BLaER1 (cell line): Measurements from ENCODE around the gene RPL28.

Experiments
- H3K27ac ChIP-seq: shearing (Covaris generic); formaldehyde crosslinking; 2 replicates; pipeline ENCODE4 v1.8.1; 2022
- H3K27me3 ChIP-seq: shearing (Covaris generic); formaldehyde crosslinking; 2 replicates; pipeline ENCODE4 v1.8.1; 2022
- H3K36me3 ChIP-seq: shearing (Covaris generic); formaldehyde crosslinking; 2 replicates; pipeline ENCODE4 v1.8.1; 2022
- H3K4me1 ChIP-seq: shearing (Covaris generic); formaldehyde crosslinking; 2 replicates; pipeline ENCODE4 v1.8.1; 2022
- H3K4me2 ChIP-seq: shearing (Covaris generic); formaldehyde crosslinking; 2 replicates; pipeline ENCODE4 v1.8.1; 2022
- H3K4me3 ChIP-seq: shearing (Covaris generic); formaldehyde crosslinking; 2 replicates; pipeline ENCODE4 v1.8.1; 2022
- H3K9ac ChIP-seq: shearing (Covaris generic); formaldehyde crosslinking; 2 replicates; pipeline ENCODE4 v1.8.1; 2022
- H3K9me3 ChIP-seq: shearing (Covaris generic); formaldehyde crosslinking; 2 replicates; pipeline ENCODE4 v1.8.1; 2022
- H4K20me1 ChIP-seq: shearing (Covaris generic); formaldehyde crosslinking; 2 replicates; pipeline ENCODE4 v1.8.1; 2022
- Cebpa-rat ChIP-seq: shearing (Covaris generic); IDR thresholded peaks from 2 replicates; pipeline ENCODE4 v1.8.1; 2022

The RPL28 gene

DNA sequence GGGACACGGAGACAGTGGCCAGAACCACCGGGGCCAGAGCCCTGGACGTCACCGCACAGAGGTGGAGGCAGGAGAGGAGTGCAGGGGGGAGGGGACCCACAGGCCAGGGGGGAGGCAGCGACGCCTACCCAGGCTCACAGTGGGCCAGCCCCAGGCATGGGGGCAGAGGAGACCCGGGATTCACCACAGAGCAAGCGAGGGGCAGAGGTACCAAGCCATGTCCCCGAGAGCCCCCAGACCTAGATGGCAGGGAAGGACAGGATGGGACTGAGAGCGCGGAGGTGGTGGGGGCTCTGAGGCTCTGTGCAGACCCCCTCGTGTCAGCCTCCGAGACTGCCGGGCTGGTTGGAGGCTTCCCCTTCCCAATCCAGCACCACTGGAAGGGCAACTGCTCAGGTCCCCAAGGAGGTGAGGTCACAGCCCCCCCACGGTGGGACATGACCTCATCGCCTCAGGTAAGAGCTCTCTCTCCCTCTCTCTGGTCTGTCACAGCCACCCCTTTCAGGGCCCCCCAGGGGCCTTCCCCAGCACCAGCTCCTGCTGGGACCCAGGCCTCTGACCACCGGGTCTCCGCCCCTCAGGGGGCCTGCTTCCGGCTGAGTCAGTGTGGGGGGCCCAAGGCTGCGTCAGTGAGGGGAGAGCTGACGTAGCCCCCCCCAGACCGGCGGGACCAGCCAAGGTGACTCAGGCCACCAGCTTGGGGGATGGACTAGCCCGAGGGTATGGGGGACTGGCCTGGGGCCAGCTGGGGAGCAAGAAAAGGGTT, 13.2 kb upstream of the RPL28 start:
- Histone ChIP-seq H3K27me3 (peaks cover 84% of the 10 kb centered on the region), H3K4me1 (peaks cover 20% of the 10 kb centered on the region)
- no peak for TF ChIP-seq Cebpa-rat

DNA sequence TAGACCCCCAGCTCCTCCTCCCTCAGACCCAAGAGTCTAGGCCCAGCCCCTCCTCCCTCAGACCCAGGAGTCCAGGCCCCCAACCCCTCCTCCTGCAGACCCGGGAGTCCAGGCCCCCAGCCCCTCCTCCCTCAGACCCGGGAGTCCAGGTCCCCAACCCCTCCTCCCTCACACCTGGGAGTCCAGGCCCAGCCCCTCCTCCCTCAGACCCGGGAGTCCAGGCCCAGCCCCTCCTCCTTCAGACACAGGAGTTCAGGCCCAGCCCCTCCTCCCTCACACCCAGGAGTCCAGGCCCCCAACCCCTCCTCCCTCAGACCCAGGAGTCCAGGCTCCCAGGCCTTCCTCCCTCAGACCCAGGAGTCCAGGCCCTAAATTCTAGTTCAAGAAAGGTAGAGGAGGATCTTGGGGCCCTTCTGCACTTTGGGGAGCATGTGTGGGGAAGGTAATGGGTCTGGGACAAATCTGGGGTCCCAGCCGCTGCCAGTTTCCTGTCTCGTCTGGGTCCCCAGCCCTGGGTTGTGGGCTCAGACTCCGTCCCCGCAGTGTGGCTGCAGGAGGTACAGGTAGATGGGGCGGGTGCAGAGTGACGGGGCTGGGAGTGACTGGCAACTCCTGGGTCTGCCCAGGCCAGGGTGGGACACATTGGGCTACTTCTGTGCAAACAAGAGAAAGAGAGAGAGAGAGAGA, 12.3 kb upstream of the RPL28 start:
- no peak overlapping the region for H3K4me2 ChIP-seq
- H3K4me3 ChIP-seq = no peak overlapping the region
- H3K36me3 ChIP-seq = no peaks in the 10 kb centered on the region
- peaks cover 79% of the 10 kb centered on the region for H3K27me3 ChIP-seq
- H3K27ac ChIP-seq = no peak overlapping the region
- H3K4me1 ChIP-seq = peaks cover 20% of the 10 kb centered on the region
- H3K9me3 ChIP-seq = no peaks in the 10 kb centered on the region
- no peak overlapping the region for H3K9ac ChIP-seq
- no peak for TF ChIP-seq Cebpa-rat
- peaks cover 31% of the 10 kb centered on the region for H4K20me1 ChIP-seq

More for the DNA sequence above, 13.2 kb upstream of the RPL28 start:
- H3K27ac ChIP-seq = no peak overlapping the region
- H3K4me3 ChIP-seq = no peak overlapping the region
- H3K9ac ChIP-seq = no peak overlapping the region
- peak overlapping the region; percentile 39 for H3K4me2 ChIP-seq
- no peaks in the 10 kb centered on the region for H3K36me3 ChIP-seq
- H3K9me3 ChIP-seq = no peaks in the 10 kb centered on the region
- H4K20me1 ChIP-seq = peaks cover 34% of the 10 kb centered on the region

DNA sequence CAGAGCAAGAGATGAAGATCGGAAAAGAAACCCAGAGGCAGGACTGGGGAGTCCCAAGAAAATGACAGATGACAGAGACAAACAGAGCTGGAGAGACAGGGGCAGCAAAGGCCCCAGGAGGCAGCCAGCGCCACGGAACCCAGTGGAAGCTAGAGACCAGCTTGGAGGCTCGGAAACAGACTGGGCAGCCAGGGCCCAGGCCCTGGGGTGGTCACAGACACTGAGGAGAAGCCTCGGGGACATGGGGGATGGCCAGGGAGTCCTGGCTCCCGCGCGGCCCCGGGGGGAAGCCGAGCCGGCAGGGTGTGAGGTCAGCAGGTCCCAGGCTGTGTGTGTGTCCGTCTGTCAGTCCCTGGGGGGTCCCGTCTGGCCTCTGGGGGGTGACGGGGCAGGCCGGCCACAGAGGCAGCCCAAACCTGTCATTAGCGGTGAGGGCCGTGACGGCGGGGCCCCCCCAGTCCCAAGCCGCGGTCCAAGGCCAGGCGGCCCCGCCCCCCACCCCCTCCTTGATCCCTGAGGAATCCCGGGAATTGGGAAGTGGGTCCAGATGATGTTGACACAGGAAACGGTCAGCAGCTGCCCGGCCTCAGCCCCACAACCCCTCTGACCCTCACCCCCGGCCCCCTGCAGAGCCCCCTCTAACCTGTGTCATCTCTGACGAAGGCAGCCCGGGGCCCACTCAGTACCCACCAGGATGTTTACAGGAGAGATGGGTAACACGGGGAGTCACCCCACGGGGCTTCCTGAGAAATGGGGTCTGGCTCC, 11.6 kb upstream of the RPL28 start:
- no peak for TF ChIP-seq Cebpa-rat

GRCh38 chr19:55376241-55376933, 9.3 kb upstream of the RPL28 start, which contains the start of gene TMEM190:
TSS of gene TMEM190 (plus strand) at chr19:55376826. CDS start at chr19:55376854, 28 bp downstream.
- peaks cover 9% of the 10 kb centered on the region for H3K4me1 ChIP-seq
- H3K9me3 ChIP-seq = no peaks in the 10 kb centered on the region
- no peak within 1 kb of the TSS for H3K27ac ChIP-seq
- H3K36me3 ChIP-seq = no peaks in the 10 kb centered on the region
- no peak within 1 kb of the TSS for H3K4me3 ChIP-seq
- H3K4me2 ChIP-seq = no peak within 1 kb of the TSS
- no peak for TF ChIP-seq Cebpa-rat
- H3K9ac ChIP-seq = no peak within 1 kb of the TSS
- peaks cover 50% of the 10 kb centered on the region for H3K27me3 ChIP-seq
- peaks cover 9% of the 10 kb centered on the region; the same call in 1 of the 2 replicates for H4K20me1 ChIP-seq

More for the DNA sequence above, 11.6 kb upstream of the RPL28 start:
- Histone ChIP-seq H3K27me3 (peaks cover 72% of the 10 kb centered on the region), H3K4me3 (no peak overlapping the region), H4K20me1 (peaks cover 24% of the 10 kb centered on the region), H3K9ac (no peak overlapping the region), H3K27ac (no peak overlapping the region), H3K9me3 (no peaks in the 10 kb centered on the region), H3K4me1 (peaks cover 16% of the 10 kb centered on the region), H3K36me3 (no peaks in the 10 kb centered on the region), H3K4me2 (no peak overlapping the region)

DNA sequence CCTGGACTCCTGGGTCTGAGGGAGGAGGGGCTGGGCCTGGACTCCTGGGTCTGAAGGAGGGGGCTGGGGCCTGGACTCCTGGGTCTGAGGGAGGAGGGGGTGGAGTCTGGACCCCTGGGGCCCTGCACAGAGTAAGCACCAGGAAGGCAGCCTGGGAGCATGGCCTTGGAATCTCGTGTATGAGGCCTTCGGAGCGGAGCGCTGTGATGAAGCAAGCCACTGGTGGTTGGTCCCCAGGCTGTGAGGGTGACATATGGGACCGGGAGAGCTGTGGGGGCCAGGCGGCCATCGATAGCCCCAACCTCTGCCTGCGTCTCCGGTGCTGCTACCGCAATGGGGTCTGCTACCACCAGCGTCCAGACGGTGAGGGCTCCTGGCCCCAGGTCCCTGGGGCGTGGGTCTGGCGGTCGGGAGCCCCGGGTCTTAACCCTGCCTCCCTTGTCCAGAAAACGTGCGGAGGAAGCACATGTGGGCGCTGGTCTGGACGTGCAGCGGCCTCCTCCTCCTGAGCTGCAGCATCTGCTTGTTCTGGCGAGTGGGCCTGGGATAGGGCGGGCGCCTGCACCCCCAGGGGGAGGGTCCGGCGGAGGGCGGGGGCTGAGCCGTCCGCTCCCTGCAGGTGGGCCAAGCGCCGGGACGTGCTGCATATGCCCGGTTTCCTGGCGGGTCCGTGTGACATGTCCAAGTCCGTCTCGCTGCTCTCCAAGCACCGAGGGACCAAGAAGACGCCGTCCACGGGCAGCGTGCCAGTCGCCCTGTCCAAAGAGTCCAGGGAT, 8.2 kb upstream of the RPL28 start:
- Histone ChIP-seq H3K9me3 (no peaks in the 10 kb centered on the region), H3K4me1 (peaks cover 16% of the 10 kb centered on the region), H3K4me3 (no peak overlapping the region), H3K27me3 (peaks cover 39% of the 10 kb centered on the region), H3K27ac (no peak overlapping the region), H3K9ac (no peak overlapping the region), H3K36me3 (no peaks in the 10 kb centered on the region), H4K20me1 (peaks cover 4% of the 10 kb centered on the region; the same call in 1 of the 2 replicates), H3K4me2 (no peak overlapping the region)
- TF ChIP-seq Cebpa-rat = no peak

- H3K36me3 ChIP-seq = no peaks in the 10 kb centered on the region
- H3K27me3 ChIP-seq = peaks cover 25% of the 10 kb centered on the region
- peaks cover 22% of the 10 kb centered on the region for H3K4me1 ChIP-seq
- H3K9ac ChIP-seq = no peak overlapping the region
- no peak overlapping the region for H3K27ac ChIP-seq
- TF ChIP-seq Cebpa-rat = no peak
- H4K20me1 ChIP-seq = no peaks in the 10 kb centered on the region
- no peak overlapping the region for H3K4me3 ChIP-seq
- no peaks in the 10 kb centered on the region for H3K9me3 ChIP-seq
- H3K4me2 ChIP-seq = no peak overlapping the region
These were observed 6.6 kb upstream of the RPL28 start for GRCh38 chr19:55379174-55379573.

DNA sequence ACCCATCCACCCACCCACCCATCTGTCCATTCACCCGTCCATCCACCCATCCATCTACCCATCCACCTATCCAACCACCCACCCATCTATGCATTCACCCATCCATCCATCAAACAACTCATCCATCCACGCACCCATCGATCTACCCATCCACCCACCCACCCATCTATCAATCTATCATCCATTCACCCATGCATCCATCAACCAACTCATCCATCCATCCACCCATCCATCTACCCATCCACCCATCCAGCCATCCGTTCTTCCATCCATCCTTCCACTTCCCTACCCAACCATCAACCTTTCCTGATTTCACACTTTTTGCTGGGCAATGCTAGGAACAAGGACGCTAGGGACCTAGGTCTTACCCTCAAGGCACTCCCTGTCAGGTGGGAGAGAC, 3.7 kb upstream of the RPL28 start:
- no peak overlapping the region for H3K27ac ChIP-seq
- H3K9me3 ChIP-seq = no peaks in the 10 kb centered on the region
- H3K9ac ChIP-seq = no peak overlapping the region
- TF ChIP-seq Cebpa-rat = no peak
- peaks cover 7% of the 10 kb centered on the region for H3K27me3 ChIP-seq
- peaks cover 33% of the 10 kb centered on the region for H3K4me1 ChIP-seq
- peaks cover 7% of the 10 kb centered on the region for H3K36me3 ChIP-seq
- H3K4me2 ChIP-seq = peak overlapping the region; percentile 99
- peaks cover 12% of the 10 kb centered on the region for H4K20me1 ChIP-seq
- no peak overlapping the region for H3K4me3 ChIP-seq

GRCh38 chr19:55382522-55383054, 3.1 kb upstream of the RPL28 start:
- H3K36me3 ChIP-seq = peaks cover 13% of the 10 kb centered on the region
- TF ChIP-seq Cebpa-rat = no peak
- peaks cover 4% of the 10 kb centered on the region for H3K27me3 ChIP-seq
- H3K9me3 ChIP-seq = no peaks in the 10 kb centered on the region
- peaks cover 18% of the 10 kb centered on the region for H4K20me1 ChIP-seq
- H3K4me3 ChIP-seq = peak overlapping the region; percentile 92
- H3K9ac ChIP-seq = peak overlapping the region; percentile 99
- peaks cover 39% of the 10 kb centered on the region for H3K4me1 ChIP-seq
- H3K27ac ChIP-seq = peak overlapping the region; percentile 96
- peak overlapping the region; percentile 99 for H3K4me2 ChIP-seq
